ENCODE data around the gene CPXM2.

Gene CPXM2

DNA sequence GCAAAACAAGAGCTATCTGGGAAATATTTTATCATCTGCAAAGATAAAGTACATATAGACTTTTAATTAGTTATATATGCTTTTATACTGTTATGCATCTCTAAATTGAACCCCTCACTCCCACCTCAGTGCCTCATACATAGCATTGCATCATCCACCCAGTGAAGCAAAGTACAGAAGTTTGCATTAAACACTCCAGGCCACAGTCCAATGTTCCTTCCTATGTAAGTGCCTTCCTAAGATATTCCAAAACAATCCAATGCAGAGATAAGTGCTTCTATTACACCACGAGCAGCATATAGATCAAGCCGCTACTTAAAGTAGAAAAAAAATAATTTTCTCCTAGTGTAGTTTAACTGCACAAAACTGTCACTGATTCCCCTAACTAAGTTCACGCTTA lies 3.4 kb downstream of the CPXM2 start:
- Histone ChIP-seq H3K36me3 (ENCODE audit: low read length) (no peaks in the 10 kb centered on the region), H3K4me2 (ENCODE audit: low read depth, low read length, poor library complexity, severe bottlenecking) (no peak overlapping the region), H3K27me3 (ENCODE audit: low read length) (no peaks in the 10 kb centered on the region), H3F3A (ENCODE audit: insufficient read depth) (no peaks in the 10 kb centered on the region), H2AFZ (ENCODE audit: low read depth, low read length, severe bottlenecking) (no peak overlapping the region), H3K4me3 (ENCODE audit: insufficient read depth, low read length, poor library complexity, severe bottlenecking) (no peak overlapping the region), H4K20me1 (ENCODE audit: low read depth, low read length) (no peaks in the 10 kb centered on the region), H3K9me3 (ENCODE audit: insufficient read depth, low read length) (no peaks in the 10 kb centered on the region), H3K9ac (ENCODE audit: low read length) (no peak overlapping the region), H3K79me2 (ENCODE audit: insufficient read depth, low read length) (no peaks in the 10 kb centered on the region), H3K27ac (ENCODE audit: low read depth, low read length) (no peak overlapping the region), H3K9me2 (replicated peaks; ENCODE audit: insufficient read depth, low read length) (no peaks in the 10 kb centered on the region)
- no peak for TF ChIP-seq EZH2phosphoT487 (conservative IDR thresholded peaks at IDR 0.05; ENCODE audit: low read length)
- TF ChIP-seq, protein P1, sequence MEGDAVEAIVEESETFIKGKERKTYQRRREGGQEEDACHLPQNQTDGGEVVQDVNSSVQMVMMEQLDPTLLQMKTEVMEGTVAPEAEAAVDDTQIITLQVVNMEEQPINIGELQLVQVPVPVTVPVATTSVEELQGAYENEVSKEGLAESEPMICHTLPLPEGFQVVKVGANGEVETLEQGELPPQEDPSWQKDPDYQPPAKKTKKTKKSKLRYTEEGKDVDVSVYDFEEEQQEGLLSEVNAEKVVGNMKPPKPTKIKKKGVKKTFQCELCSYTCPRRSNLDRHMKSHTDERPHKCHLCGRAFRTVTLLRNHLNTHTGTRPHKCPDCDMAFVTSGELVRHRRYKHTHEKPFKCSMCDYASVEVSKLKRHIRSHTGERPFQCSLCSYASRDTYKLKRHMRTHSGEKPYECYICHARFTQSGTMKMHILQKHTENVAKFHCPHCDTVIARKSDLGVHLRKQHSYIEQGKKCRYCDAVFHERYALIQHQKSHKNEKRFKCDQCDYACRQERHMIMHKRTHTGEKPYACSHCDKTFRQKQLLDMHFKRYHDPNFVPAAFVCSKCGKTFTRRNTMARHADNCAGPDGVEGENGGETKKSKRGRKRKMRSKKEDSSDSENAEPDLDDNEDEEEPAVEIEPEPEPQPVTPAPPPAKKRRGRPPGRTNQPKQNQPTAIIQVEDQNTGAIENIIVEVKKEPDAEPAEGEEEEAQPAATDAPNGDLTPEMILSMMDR (IDR thresholded peaks at IDR 0.05; ENCODE audit: insufficient read depth, low read length, poor library complexity, severe bottlenecking) = no peak

DNA sequence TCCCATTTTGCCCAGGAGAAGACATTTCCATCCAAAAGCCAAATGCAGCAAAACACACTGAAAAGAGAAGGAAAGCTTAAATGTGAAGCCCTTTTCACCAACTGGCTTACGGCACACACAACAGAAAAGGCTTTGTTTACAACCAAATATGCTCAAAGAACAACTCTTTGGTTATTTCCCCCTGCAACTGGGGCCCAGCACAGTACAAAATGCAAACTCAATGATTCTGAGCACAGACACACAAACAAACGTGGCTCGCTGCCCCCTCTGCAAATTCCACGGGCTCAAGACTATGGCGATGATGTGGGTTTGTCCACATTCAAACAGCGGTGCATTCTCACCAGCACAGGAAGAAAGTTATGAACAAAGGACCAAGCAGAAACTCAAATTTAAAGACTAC lies 5.3 kb downstream of the CPXM2 start:
- no peak overlapping the region for H3K4me2 ChIP-seq (ENCODE audit: low read depth, low read length, poor library complexity, severe bottlenecking)
- H3K27me3 ChIP-seq (ENCODE audit: low read length) = no peaks in the 10 kb centered on the region
- no peaks in the 10 kb centered on the region for H3K9me2 ChIP-seq (replicated peaks; ENCODE audit: insufficient read depth, low read length)
- TF ChIP-seq, protein P1 (IDR thresholded peaks at IDR 0.05; ENCODE audit: insufficient read depth, low read length, poor library complexity, severe bottlenecking) = no peak
- no peak for TF ChIP-seq EZH2phosphoT487 (conservative IDR thresholded peaks at IDR 0.05; ENCODE audit: low read length)
- H3F3A ChIP-seq (ENCODE audit: insufficient read depth) = no peaks in the 10 kb centered on the region
- H3K4me3 ChIP-seq (ENCODE audit: insufficient read depth, low read length, poor library complexity, severe bottlenecking) = no peak overlapping the region
- H4K20me1 ChIP-seq (ENCODE audit: low read depth, low read length) = no peaks in the 10 kb centered on the region
- H3K79me2 ChIP-seq (ENCODE audit: insufficient read depth, low read length) = no peaks in the 10 kb centered on the region
- no peak overlapping the region for H3K27ac ChIP-seq (ENCODE audit: low read depth, low read length)
- no peaks in the 10 kb centered on the region for H3K36me3 ChIP-seq (ENCODE audit: low read length)
- no peak overlapping the region for H2AFZ ChIP-seq (ENCODE audit: low read depth, low read length, severe bottlenecking)
- no peaks in the 10 kb centered on the region for H3K9me3 ChIP-seq (ENCODE audit: insufficient read depth, low read length)
- H3K9ac ChIP-seq (ENCODE audit: low read length) = no peak overlapping the region

DNA sequence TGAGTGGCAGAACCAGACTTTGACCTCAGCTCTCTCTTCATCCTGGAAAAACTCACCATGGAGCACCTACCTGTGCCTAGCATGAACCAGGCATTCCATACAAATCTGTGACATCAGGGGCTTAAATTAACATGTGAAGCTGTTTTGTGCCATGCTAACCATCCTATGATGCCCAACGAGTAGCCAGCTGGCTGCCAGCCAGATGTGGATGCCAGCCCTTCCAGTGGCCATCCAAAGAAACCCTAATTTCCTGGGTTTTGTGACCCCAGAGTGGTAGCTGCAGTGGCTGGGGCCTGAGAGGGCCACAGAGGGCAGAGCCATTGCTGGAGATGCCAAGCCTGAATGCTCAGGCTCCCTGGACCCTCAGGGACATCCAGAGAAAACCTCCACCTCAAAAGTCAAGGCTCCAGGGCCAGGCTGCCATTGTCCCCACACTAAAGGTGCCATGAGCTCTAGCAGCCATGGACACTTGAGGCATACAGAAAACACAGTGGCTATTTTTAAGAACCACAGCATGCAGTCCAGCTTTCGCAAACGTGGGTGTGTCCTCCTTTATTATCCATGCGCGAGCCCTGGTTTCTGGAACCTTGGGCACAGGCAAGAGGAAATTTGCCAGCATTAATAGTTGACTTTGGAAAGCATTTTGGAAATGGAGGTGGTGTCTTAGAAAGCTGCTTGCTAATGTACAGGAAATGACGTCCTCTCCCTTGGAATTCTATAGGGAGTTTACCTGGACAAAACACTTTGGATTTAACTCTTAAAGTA lies 6.0 kb downstream of the CPXM2 start:
- no peak overlapping the region for H3K27ac ChIP-seq (ENCODE audit: low read depth, low read length)
- no peaks in the 10 kb centered on the region for H3F3A ChIP-seq (ENCODE audit: insufficient read depth)
- no peaks in the 10 kb centered on the region for H3K79me2 ChIP-seq (ENCODE audit: insufficient read depth, low read length)
- H3K9me3 ChIP-seq (ENCODE audit: insufficient read depth, low read length) = no peaks in the 10 kb centered on the region
- no peaks in the 10 kb centered on the region for H4K20me1 ChIP-seq (ENCODE audit: low read depth, low read length)
- H3K27me3 ChIP-seq (ENCODE audit: low read length) = no peaks in the 10 kb centered on the region
- H3K4me2 ChIP-seq (ENCODE audit: low read depth, low read length, poor library complexity, severe bottlenecking) = no peak overlapping the region
- TF ChIP-seq, protein P1 (IDR thresholded peaks at IDR 0.05; ENCODE audit: insufficient read depth, low read length, poor library complexity, severe bottlenecking) = no peak
- no peak for TF ChIP-seq EZH2phosphoT487 (conservative IDR thresholded peaks at IDR 0.05; ENCODE audit: low read length)
- no peak overlapping the region for H3K4me3 ChIP-seq (ENCODE audit: insufficient read depth, low read length, poor library complexity, severe bottlenecking)
- H3K9me2 ChIP-seq (replicated peaks; ENCODE audit: insufficient read depth, low read length) = no peaks in the 10 kb centered on the region
- H2AFZ ChIP-seq (ENCODE audit: low read depth, low read length, severe bottlenecking) = no peak overlapping the region
- H3K9ac ChIP-seq (ENCODE audit: low read length) = no peak overlapping the region
- H3K36me3 ChIP-seq (ENCODE audit: low read length) = no peaks in the 10 kb centered on the region

All from SU-DHL-6 (cell line).